Skeletal muscle cell (primary cell): ENCODE results near the gene SS18L1.
A peak's percentile ranks its signal among the peaks of the same experiment; 100 is the strongest.

Experiments used
- DNase-seq: peaks from one replicate; pipeline ENCODE4 v3.0.0-alpha.2; 2010; ENCODE audit warnings: low read depth
- H3K4me3 ChIP-seq: 2 replicates; pipeline ENCODE4 v1.5.1; 2011; ENCODE audit warnings: low read depth, mild to moderate bottlenecking, control low read depth, low read length, moderate library complexity

The SS18L1 gene

DNA sequence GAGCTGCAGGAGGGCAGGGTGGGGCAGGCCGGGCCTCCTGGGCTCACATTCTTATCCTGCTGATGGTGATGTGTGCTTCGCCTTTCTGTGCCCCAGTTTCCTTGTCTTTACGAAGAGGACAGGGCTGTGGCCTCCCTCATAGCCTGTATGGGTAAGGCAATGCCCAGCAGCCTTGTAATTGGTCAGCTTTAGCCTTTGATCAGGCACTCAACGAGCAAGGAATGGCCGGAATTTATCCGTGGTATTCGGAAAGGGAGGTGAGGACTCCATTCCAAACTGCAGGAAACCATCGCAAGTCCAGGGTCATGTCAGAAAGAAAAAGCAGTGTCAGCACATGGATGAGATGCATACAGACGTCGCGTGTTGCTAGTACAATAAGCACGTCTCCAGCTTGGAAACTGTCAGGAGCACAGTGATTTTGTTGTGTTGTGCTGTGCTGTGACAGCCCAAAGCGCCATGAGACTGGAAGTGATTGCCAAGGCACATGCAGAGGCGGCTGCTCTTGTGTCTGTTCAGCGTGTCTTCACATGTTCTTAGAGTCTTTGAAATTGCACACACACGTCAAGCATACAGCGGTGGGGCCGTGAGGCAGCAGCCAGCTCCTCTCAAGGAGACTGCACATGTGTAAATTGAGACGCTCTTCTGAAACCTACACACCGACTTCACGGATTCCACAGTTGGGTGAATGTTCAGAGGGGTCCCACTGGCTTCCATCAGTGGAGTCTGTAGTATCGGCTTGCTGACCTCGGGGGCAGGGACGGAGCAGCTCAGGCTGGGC is 6.2 kb downstream of the SS18L1 start:
- DNase-seq: no peak
- H3K4me3 ChIP-seq: no peak overlapping the region

DNA sequence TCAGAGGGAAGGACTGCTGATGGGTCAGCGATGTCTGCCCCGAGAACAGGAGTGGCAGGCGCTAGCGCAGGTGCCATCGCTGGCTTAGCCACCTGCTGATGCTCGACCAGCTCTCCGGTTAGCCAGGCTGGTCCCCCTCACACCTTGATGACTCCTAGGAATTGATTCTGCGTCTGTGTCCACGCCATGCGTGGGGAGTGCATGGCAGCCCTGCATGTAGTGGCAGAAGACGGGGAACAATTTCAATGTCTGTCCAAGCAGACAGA is 6.7 kb downstream of the SS18L1 start:
- DNase-seq: no peak
- H3K4me3 ChIP-seq: no peak overlapping the region

GRCh38 chr20:62151225-62151624 is 7.7 kb downstream of the SS18L1 start:
- H3K4me3 ChIP-seq: no peak overlapping the region

DNA sequence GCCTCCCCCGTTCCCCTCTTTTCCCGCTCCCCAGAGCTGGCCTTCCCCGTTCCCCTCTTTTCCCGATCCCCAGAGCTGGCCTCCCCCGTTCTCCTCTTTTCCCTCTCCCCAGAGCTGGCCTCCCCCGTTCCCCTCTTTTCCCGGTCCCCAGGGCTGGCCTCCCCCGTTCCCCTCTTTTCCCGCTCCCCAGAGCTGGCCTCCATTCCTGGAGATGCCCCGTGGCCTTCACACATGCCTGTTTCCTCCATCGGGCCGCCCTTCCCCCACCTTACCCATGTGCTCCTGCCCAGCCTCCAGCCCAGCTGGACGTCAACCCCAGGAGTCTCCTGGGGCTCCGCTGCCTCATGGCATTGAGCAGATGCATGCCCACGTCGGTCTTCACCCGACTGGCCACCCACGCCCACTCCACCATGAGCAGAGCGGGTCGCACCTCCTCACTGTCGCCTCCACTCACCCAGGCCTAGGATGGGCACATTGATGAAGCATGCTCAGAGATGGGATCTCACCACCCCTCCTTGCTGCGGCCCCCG is 8.3 kb downstream of the SS18L1 start:
- no peak overlapping the region for H3K4me3 ChIP-seq
- DNase-seq: no peak

More at GRCh38 chr20:62151225-62151624, 7.7 kb downstream of the SS18L1 start:
- DNase-seq: no peak

- no peak overlapping the region for H3K4me3 ChIP-seq
- no peak for DNase-seq
Observed at GRCh38 chr20:62155428-62156253, 12.1 kb downstream of the SS18L1 start.

GRCh38 chr20:62156254-62156556 is 12.6 kb downstream of the SS18L1 start:
- no peak overlapping the region for H3K4me3 ChIP-seq
- DNase-seq: no peak

GRCh38 chr20:62156592-62157386 is 13.2 kb downstream of the SS18L1 start:
- DNase-seq: no peak

DNA sequence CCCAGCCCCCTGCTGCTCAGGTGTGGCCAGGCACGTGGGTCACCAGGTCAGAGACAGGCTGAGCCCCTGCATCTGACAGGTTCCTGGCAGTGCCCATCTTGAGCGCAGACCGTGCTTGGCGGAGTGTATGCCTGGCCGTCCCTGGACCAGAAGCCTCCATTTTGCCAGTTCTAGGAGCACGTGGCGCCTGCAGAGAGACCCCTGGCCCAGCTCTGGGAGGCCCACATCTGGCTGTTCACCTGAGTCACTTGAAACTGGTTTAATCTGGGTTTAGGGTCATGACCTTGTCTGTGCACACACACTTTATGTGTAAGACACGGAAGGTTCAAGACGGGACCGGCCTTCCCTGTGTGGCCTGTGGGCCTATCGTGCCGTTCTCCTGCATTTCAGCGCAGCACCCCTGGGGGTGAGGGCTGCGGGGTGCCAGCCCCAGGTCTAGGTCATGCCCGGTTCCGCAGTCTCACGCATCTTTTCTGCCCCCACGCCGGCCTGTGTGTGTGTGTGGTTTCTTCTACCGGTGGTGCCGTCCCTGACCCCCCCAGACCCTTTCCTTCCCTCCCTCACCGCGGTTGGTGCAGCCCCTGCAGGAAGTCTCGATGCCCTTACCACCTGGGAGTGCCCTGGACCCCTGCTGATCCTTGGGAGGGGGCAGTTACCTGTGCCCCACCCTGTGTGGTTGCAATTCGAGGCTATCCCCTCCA is 14.0 kb downstream of the SS18L1 start:
- DNase-seq: no peak
- H3K4me3 ChIP-seq: no peak overlapping the region

More at GRCh38 chr20:62156592-62157386, 13.2 kb downstream of the SS18L1 start:
- H3K4me3 ChIP-seq: no peak overlapping the region

- no peak overlapping the region for H3K4me3 ChIP-seq
- DNase-seq: no peak
Observed at GRCh38 chr20:62158088-62158400, 14.5 kb downstream of the SS18L1 start.

GRCh38 chr20:62158541-62158940 is 15.0 kb downstream of the SS18L1 start:
- no peak overlapping the region for H3K4me3 ChIP-seq
- no peak for DNase-seq

DNA sequence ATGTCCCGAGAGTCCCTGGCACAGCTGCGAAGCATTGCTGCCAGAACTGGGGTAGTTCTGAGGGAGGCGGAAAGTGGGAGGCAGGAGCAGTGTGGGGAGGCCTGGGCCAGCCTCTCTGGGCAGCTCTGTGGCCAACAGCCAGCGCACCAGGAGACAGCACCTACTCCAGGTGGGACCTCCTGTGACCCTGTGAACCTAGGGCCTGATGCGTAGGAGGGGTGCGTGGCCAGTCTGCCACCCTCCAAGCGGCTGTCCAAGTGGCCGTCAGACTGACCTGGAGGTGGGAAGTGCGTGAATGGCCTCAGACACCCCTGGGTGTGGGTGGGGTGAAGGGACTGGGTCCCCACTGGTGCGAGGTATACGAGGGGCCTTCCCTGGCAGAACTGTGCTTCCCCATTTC is 15.5 kb downstream of the SS18L1 start:
- no peak for DNase-seq
- no peak overlapping the region for H3K4me3 ChIP-seq

DNA sequence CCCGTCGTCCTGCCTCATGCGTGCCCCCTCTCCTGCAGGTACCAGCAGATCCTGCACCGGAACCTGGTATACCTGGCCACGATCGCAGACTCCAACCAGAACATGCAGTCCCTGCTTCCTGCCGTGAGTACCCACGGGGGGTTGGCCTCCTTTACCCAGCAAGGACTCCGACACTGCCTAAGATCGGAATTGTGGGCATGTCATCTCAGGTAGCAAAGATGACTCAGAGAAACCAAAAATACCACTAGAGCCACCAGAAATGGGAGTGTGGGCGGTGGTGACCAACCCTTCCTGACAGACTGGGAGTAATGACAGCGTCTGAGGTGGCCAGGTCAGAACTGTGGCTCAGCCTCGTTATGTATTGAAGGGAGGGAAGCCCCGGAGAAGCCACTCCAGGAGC is 16.3 kb downstream of the SS18L1 start:
- DNase-seq: no peak
- no peak overlapping the region for H3K4me3 ChIP-seq

DNA sequence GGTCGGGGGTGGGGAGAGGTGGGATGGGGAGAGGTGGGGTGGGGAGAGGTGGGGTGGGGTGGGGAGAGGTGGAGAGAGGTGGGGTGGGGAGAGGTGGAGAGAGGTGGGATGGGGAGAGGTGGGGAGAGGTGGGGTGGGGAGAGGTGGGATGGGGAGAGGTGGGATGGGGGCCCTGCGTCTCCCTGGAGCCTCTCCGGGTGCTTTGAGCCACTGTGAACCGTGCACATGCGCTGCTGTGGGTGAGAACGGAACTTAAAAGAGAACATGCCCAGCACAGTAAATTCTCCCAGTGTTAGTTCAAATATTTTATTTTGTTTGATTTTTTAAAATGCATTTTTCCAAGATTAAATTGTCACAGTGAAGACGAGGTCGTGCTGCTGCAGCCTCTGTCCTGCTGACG is 16.7 kb downstream of the SS18L1 start:
- DNase-seq: no peak
- H3K4me3 ChIP-seq: no peak overlapping the region

DNA sequence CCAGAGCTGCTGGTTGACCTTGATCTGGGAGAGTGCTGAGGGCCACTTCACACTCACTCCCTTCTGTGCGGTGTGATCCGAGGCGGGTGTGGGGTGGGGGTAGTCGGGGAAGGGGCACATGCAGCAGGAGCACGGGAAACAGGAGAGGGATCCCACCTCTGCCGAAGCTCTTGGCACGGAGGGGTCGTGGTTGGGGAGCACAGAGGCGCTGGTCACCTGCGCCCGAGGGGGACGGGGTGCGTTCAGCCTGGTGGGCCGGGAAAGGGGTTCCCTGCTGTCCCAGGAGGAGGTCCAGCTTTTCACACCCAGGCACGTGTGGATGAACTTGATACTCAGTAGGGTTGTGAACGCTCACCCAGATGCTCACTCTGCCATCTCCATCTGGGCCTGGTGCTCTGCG is 17.3 kb downstream of the SS18L1 start:
- no peak for DNase-seq
- no peak overlapping the region for H3K4me3 ChIP-seq

- DNase-seq: peak; percentile 36
- no peak overlapping the region for H3K4me3 ChIP-seq
Observed at GRCh38 chr20:62161347-62161746, 17.8 kb downstream of the SS18L1 start.

GRCh38 chr20:62162765-62163484 is 19.4 kb downstream of the SS18L1 start:
- H3K4me3 ChIP-seq: no peak overlapping the region
- DNase-seq: no peak

- no peak overlapping the region for H3K4me3 ChIP-seq
- DNase-seq: no peak
Observed at GRCh38 chr20:62163485-62163865, 19.9 kb downstream of the SS18L1 start.

- DNase-seq: no peak
- H3K4me3 ChIP-seq: no peak overlapping the region
Observed at GRCh38 chr20:62163986-62164762, 20.6 kb downstream of the SS18L1 start.
